AG04450 (cell line): ENCODE data around the gene PPHLN1. TPM values are rescaled to one million over a fixed set of nuclear protein-coding genes. Genes with fewer than 3 reads are reported as not detected.
"Not testable (repeated sequence)": the region's sequence is repeated elsewhere in the genome, so short reads cannot be mapped to it uniquely, and the experiment has no call there.

Experiments
- CTCF ChIA-PET: fragments of 300-600, 350-600 bp; formaldehyde crosslinking; extraction: SDS; loops from one replicate; lab custom pipeline; 2022; ENCODE audit warnings: antibody characterized with exemption, inconsistent platforms; lab: Charles Lee
- POLR2A ChIA-PET: fragments of 350-600 bp; formaldehyde crosslinking; extraction: SDS; loops from one replicate; lab custom pipeline; 2021; ENCODE audit warnings: antibody characterized with exemption, inconsistent platforms; lab: Yijun Ruan, JAX
- DNase-seq: peaks from one replicate; pipeline ENCODE4 v3.0.0-alpha.2; 2011; ENCODE audit warnings: low read depth, low spot score
- H3K27ac ChIP-seq: one replicate; pipeline ENCODE4 v1.5.1; 2012; ENCODE audit warnings: low read depth, low read length, control low read depth
- H3K27me3 ChIP-seq: one replicate; pipeline ENCODE4 v1.6.0; 2012; ENCODE audit warnings: low read length; ENCODE audit not compliant: control insufficient read depth, insufficient read depth
- H3K4me3 ChIP-seq: 2 replicates; pipeline ENCODE4 v1.5.1; 2011; ENCODE audit warnings: mild to moderate bottlenecking, low read depth, low read length, control low read depth
- H3K9me3 ChIP-seq: 2 replicates; pipeline ENCODE4 v1.5.1; 2012; ENCODE audit warnings: low read length; ENCODE audit not compliant: control insufficient read depth, insufficient read depth
- polyA plus RNA-seq: library from polyadenylated mRNA; depleted of rRNA; stranded (reverse); fragments of >200 nt; gene quantifications from 2 replicates; pipeline ENCODE4 v1.2.3, GENCODE V29; 2011
- TF ChIP-seq, protein P1 (sequence below): IDR thresholded peaks from 2 replicates; pipeline ENCODE4 v1.5.1; 2011; ENCODE audit warnings: low read depth, low read length, control low read depth, inconsistent platforms

Gene PPHLN1
- polyA plus RNA-seq, 1 experiment: 89.1 TPM

DNA sequence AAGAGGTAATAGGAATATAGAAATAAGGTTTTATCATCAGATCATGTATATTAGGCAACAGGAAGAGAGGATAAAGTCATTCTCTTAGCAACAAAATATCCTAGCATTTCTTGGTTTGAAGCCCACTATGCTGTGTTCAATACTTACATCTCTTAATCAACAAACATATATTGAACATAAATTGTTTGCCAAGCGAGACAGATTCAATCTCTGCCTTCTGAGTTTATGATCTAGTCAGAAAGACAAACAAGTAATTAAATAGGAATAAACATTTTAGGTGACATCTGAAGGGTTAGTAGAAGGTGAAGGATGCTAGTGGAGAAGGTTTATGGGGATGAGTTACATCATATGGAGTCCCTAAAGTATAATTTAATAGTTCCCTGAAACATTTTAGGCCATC is 54.8 kb downstream of the PPHLN1 start:
- ChIA-PET POLR2A (no interaction called here), CTCF (interaction anchor here (6.6 kb wide), 1 partner anchor 9 kb away, joined by 52 read pairs; no protein-coding TSS in a partner anchor)
- TF ChIP-seq, protein P1, sequence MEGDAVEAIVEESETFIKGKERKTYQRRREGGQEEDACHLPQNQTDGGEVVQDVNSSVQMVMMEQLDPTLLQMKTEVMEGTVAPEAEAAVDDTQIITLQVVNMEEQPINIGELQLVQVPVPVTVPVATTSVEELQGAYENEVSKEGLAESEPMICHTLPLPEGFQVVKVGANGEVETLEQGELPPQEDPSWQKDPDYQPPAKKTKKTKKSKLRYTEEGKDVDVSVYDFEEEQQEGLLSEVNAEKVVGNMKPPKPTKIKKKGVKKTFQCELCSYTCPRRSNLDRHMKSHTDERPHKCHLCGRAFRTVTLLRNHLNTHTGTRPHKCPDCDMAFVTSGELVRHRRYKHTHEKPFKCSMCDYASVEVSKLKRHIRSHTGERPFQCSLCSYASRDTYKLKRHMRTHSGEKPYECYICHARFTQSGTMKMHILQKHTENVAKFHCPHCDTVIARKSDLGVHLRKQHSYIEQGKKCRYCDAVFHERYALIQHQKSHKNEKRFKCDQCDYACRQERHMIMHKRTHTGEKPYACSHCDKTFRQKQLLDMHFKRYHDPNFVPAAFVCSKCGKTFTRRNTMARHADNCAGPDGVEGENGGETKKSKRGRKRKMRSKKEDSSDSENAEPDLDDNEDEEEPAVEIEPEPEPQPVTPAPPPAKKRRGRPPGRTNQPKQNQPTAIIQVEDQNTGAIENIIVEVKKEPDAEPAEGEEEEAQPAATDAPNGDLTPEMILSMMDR: no peak
- Histone ChIP-seq H3K27me3 (no peaks in the 10 kb centered on the region), H3K27ac (no peak overlapping the region), H3K9me3 (no peaks in the 10 kb centered on the region), H3K4me3 (no peak overlapping the region)
- DNase-seq: no peak

DNA sequence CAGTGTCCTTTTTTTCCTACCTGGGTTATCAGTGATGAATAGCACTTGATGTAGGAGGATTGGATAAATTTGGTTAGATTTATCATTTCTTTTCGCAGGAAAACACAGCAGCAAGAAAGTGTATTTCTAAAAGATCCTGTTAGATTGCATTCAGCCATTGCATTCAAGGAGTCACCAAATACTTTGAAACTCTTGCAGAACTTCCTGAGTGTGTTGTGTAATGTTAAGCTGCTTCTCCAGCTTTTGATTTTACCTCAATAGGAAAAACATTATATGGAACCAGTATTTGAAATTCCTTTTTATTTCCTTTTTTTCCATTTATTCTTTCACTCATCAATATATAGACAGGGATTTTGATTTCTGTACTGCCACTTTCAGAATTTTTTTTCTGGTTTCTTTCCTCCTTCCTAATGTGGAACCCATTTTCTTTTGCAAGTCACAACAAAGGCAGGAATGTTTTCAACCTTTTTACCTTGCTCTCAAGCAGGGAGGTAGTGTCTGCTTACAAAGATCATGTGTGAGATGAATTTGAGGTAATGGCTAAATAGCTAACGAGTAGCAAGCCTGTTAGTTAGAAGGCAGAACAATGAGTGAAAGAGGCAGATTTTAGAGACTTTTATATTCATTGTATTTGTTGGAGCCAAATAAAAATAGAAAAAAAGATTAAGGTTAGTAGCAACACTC is 56.2 kb downstream of the PPHLN1 start:
- DNase-seq: no peak
- no peak overlapping the region for H3K4me3 ChIP-seq
- ChIA-PET POLR2A (no interaction called here), CTCF (interaction anchor here (6.6 kb wide), 1 partner anchor 11 kb away, joined by 52 read pairs; no protein-coding TSS in a partner anchor)
- no peak overlapping the region for H3K27ac ChIP-seq
- no peaks in the 10 kb centered on the region for H3K9me3 ChIP-seq
- no peaks in the 10 kb centered on the region for H3K27me3 ChIP-seq
- TF ChIP-seq, protein P1: no peak

DNA sequence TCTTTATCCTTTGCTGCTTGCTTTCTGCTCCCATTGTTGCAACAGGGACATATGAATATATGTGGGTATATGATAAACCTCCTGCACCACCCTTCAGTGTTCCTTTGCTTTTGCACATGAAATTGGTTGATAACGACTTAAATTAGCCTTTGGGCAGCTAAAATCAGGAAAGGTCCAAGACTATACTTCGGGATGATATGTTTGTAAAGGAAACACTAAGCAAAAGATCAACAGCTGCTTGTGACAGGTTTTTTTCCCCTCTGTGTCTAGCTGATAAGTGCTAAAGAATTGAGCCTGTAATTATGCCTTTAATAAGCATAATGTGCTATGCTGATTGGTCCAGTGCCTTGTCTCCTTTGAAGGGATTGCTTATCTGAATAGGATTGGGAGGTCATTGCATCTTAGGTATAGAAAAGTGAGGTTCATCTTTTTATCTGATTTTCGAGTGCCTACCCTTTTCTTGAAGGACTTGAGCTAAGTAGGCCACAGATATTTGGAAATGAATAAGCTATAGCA is 59.4 kb downstream of the PPHLN1 start:
- DNase-seq: no peak
- TF ChIP-seq, protein P1: no peak
- H3K27ac ChIP-seq: no peak overlapping the region
- H3K27me3 ChIP-seq: no peaks in the 10 kb centered on the region
- no peaks in the 10 kb centered on the region for H3K9me3 ChIP-seq
- no peak overlapping the region for H3K4me3 ChIP-seq
- ChIA-PET CTCF (interaction anchor here (3.0 kb wide), 1 partner anchor 13 kb away, joined by 22 read pairs; no protein-coding TSS in a partner anchor), POLR2A (interaction anchor here (0.5 kb wide), 1 partner anchor 33 kb away, joined by 4 read pairs; no protein-coding TSS in a partner anchor)

DNA sequence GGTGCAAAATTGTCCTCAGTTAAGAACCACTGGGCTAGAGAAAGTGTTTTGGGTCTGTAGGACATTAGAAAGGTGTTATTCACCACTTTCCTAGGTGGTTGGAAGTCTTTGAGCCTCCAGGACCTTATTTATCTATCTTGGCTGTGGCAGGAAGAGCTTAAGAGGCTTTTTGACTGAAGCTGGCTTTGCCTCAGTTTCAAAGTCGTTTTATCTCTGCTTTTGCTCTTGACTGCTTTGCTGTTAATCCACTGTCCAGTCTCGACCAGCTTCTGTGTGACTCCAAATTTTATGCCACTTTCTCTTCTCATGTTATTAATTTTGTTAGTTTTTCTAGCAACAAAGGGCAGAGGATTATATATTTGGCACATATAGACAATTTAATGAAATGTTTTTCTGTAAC is 60.3 kb downstream of the PPHLN1 start:
- Histone ChIP-seq H3K4me3 (no peak overlapping the region), H3K9me3 (no peaks in the 10 kb centered on the region), H3K27me3 (no peaks in the 10 kb centered on the region), H3K27ac (no peak overlapping the region)
- DNase-seq: no peak
- ChIA-PET CTCF (interaction anchor here (0.6 to 3.0 kb wide), 2 partner anchors 14 to 542 kb away, joined by 7 to 22 read pairs; no protein-coding TSS in a partner anchor), POLR2A (no interaction called here)
- TF ChIP-seq, protein P1: no peak

DNA sequence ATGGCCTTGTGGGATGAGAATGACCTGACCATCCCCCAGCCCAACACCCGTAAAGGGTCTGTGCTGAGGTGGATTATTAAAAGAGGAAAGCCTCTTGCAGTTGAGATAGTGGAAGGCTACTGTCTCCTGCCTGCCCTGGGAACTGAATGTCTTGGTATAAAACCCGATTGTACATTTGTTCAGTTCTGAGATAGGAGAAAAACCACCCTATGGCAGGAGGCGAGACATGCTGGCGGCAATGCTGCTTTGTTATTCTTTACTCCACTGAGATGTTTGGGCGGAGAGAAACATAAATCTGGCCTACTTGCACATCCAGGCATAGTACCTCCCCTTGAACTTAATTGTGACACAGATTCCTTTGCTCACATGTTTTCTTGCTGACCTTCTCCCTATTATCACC is 62.1 kb downstream of the PPHLN1 start:
- CTCF ChIA-PET: interaction anchor here (3.0 kb wide), 1 partner anchor 16 kb away, joined by 22 read pairs; no protein-coding TSS in a partner anchor
- DNase-seq, POLR2A ChIA-PET, H3K9me3 ChIP-seq, H3K4me3 ChIP-seq, H3K27ac ChIP-seq, H3K27me3 ChIP-seq: not testable (repeated sequence)
